ENCODE results near the gene ACOX2. TPM values are rescaled to one million over a fixed set of nuclear protein-coding genes. Genes with fewer than 3 reads are reported as not detected.

The ACOX2 gene
- total and polyA plus RNA-seq, 2 of the 13 experiments (the other 11 are each of a cell fraction or from before 2014, with no cell fraction given): 42.6 to 98.5 TPM

- no peak overlapping the region for H3K27ac ChIP-seq (ENCODE audit: extremely low read length, insufficient read depth, low read length)
- ChIA-PET CTCF (ENCODE audit: low intra/inter-chr PET ratio, low total read pairs) (no interaction called here), POLR2A (no interaction called here)
Measured at GRCh38 chr3:58576716-58577115, 39.7 kb upstream of the ACOX2 start.

GRCh38 chr3:58575971-58576652, 39.1 kb upstream of the ACOX2 start:
- Histone ChIP-seq H3K27ac (ENCODE audit: extremely low read length, insufficient read depth, low read length) (no peak overlapping the region), H4K20me1 (ENCODE audit: insufficient read depth, low read length) (no peaks in the 10 kb centered on the region), H3K9ac (ENCODE audit: insufficient read depth, low read depth, low read length) (no peak overlapping the region), H2AFZ (ENCODE audit: low read length) (no peak overlapping the region), H3K79me2 (ENCODE audit: insufficient read depth, low read length) (no peaks in the 10 kb centered on the region), H3K4me3 (replicated peaks in 1 of 3; ENCODE audit: insufficient read depth in 1 of 3, low read depth in 2 of 3, low read length in 3 of 3) (no peak overlapping the region), H3K4me2 (ENCODE audit: low read depth, low read length) (no peak overlapping the region), H3K36me3 (replicated peaks in 1 of 2; ENCODE audit: control insufficient read depth in 1 of 2, insufficient read depth in 2 of 2, low read length in 2 of 2) (no peaks in the 10 kb centered on the region), H3K4me1 (ENCODE audit: insufficient read depth, low read length) (peaks cover 9% of the 10 kb centered on the region), H3K27me3 (ENCODE audit: control insufficient read depth in 1 of 2, insufficient read depth in 2 of 2, low read length in 2 of 2) (no peaks in the 10 kb centered on the region), H3K9me3 (ENCODE audit: low read length) (no peaks in the 10 kb centered on the region)
- WGBS (ENCODE audit: low lambda C conversion rate): 24% methylated on average over 7 of the region's 8 CpGs
- intact Hi-C loops (cut with micrococcal nuclease; ENCODE audit: unreplicated experiment): no loop called here
- FAIRE-seq: no peak
- CTCF ChIA-PET (ENCODE audit: low intra/inter-chr PET ratio, low total read pairs): no interaction called here
- in situ Hi-C loops (cut with HindIII; ENCODE audit: extremely low pct_ligation_motif_present, low pct_unique_long_range_greater_than_20kb): no loop called here
- ATAC-seq: no peak
- no peak for DNase-seq (ENCODE audit: low spot score)
- BruUV-seq (replicated peaks): no TSS peak
- POLR2A ChIA-PET: no interaction called here
- TF ChIP-seq TEAD2 (CRISPR knock-in tag; IDR thresholded peaks at IDR 0.05) (no peak), THAP11 (CRISPR knock-in tag; IDR thresholded peaks at IDR 0.05) (no peak), TSC22D2 (CRISPR knock-in tag; IDR thresholded peaks at IDR 0.05; ENCODE audit: borderline replicate concordance) (no peak), MLX (CRISPR knock-in tag; IDR thresholded peaks at IDR 0.05) (no peak), KAT7 (CRISPR knock-in tag; IDR thresholded peaks at IDR 0.05; ENCODE audit: borderline replicate concordance) (no peak), ATF3 (CRISPR knock-in tag; IDR thresholded peaks at IDR 0.05) (no peak), DNMT1 (CRISPR knock-in tag; IDR thresholded peaks at IDR 0.05) (no peak), ZNF629 (CRISPR knock-in tag; conservative IDR thresholded peaks at IDR 0.05) (no peak), ZFP1 (CRISPR knock-in tag; IDR thresholded peaks at IDR 0.05) (no peak), ZNF253 (CRISPR knock-in tag; IDR thresholded peaks at IDR 0.05; ENCODE audit: borderline replicate concordance) (no peak), ZNF414 (CRISPR knock-in tag; IDR thresholded peaks at IDR 0.05) (no peak)

More at GRCh38 chr3:58576716-58577115, 39.7 kb upstream of the ACOX2 start:
- H3K9me3 ChIP-seq (ENCODE audit: low read length): no peaks in the 10 kb centered on the region
- intact Hi-C loops (cut with micrococcal nuclease; ENCODE audit: unreplicated experiment): no loop called here
- H3K9ac ChIP-seq (ENCODE audit: insufficient read depth, low read depth, low read length): no peak overlapping the region
- no peaks in the 10 kb centered on the region for H3K79me2 ChIP-seq (ENCODE audit: insufficient read depth, low read length)
- no peak overlapping the region for H3K4me3 ChIP-seq (replicated peaks in 1 of 3; ENCODE audit: insufficient read depth in 1 of 3, low read depth in 2 of 3, low read length in 3 of 3)
- 49% methylated on average over 6 of the region's 6 CpGs for WGBS (ENCODE audit: low lambda C conversion rate)
- FAIRE-seq: no peak
- TF ChIP-seq TBP (CRISPR knock-in tag; IDR thresholded peaks at IDR 0.05) (no peak), CCDC6 (CRISPR knock-in tag; IDR thresholded peaks at IDR 0.05) (no peak), ZNF501 (CRISPR knock-in tag; IDR thresholded peaks at IDR 0.05) (no peak), DNMT3B (CRISPR knock-in tag; conservative IDR thresholded peaks at IDR 0.05) (no peak), NCOR1 (IDR thresholded peaks at IDR 0.05; ENCODE audit: borderline replicate concordance, low read length) (no peak), ZNF597 (CRISPR knock-in tag; IDR thresholded peaks at IDR 0.05) (no peak)
- peaks cover 13% of the 10 kb centered on the region for H3K4me1 ChIP-seq (ENCODE audit: insufficient read depth, low read length)
- no peak for DNase-seq (ENCODE audit: low spot score)
- no peak for ATAC-seq
- no peak overlapping the region for H3K4me2 ChIP-seq (ENCODE audit: low read depth, low read length)
- no peak overlapping the region for H2AFZ ChIP-seq (ENCODE audit: low read length)
- no peaks in the 10 kb centered on the region for H4K20me1 ChIP-seq (ENCODE audit: insufficient read depth, low read length)
- no peaks in the 10 kb centered on the region for H3K36me3 ChIP-seq (replicated peaks in 1 of 2; ENCODE audit: control insufficient read depth in 1 of 2, insufficient read depth in 2 of 2, low read length in 2 of 2)
- H3K27me3 ChIP-seq (ENCODE audit: control insufficient read depth in 1 of 2, insufficient read depth in 2 of 2, low read length in 2 of 2): no peaks in the 10 kb centered on the region
- BruUV-seq (replicated peaks): no TSS peak
- in situ Hi-C loops (cut with HindIII; ENCODE audit: extremely low pct_ligation_motif_present, low pct_unique_long_range_greater_than_20kb): no loop called here
